Large intestine (tissue), 3 donors: ENCODE measurements around the gene FARP2. TPM values are rescaled to one million over a fixed set of nuclear protein-coding genes. Genes with fewer than 3 reads are reported as not detected.
A peak's percentile ranks its signal among the peaks of the same experiment; 100 is the strongest.
"Not testable (repeated sequence)": the region's sequence is repeated elsewhere in the genome, so short reads cannot be mapped to it uniquely, and the experiment has no call there.

Experiments
- DNase-seq, 2 donors: peaks; one replicate each; pipeline versions ENCODE4 v3.0.0 to v3.0.0-alpha.2; 2013
- H3K27ac ChIP-seq: one replicate; pipeline ENCODE4 v1.5.1; 2013; ENCODE audit warnings: low read length
- H3K27me3 ChIP-seq: 2 replicates; pipeline ENCODE4 v1.6.1; 2013; ENCODE audit warnings: low read length; ENCODE audit not compliant: control insufficient read depth, insufficient read depth
- H3K36me3 ChIP-seq: 2 replicates; pipeline ENCODE4 v1.6.1; 2013; ENCODE audit warnings: low read length; ENCODE audit not compliant: control insufficient read depth, insufficient read depth
- H3K4me1 ChIP-seq: one replicate; pipeline ENCODE4 v1.6.1; 2013; ENCODE audit warnings: low read length; ENCODE audit not compliant: control insufficient read depth, insufficient read depth
- H3K4me3 ChIP-seq: one replicate; pipeline ENCODE4 v1.5.1; 2013; ENCODE audit warnings: low read length
- H3K9me3 ChIP-seq: one replicate; pipeline ENCODE4 v1.6.1; 2013; ENCODE audit warnings: mild to moderate bottlenecking, low read depth, low read length, moderate library complexity; ENCODE audit not compliant: control insufficient read depth
- whole genome bisulfite sequencing: methylation state at CpG from one replicate; pipeline ENCODE4 v1.1.5; 2013; ENCODE audit warnings: low lambda C conversion rate; ENCODE audit not compliant: insufficient coverage; 5-methylcytosine and 5-hydroxymethylcytosine counted together
- polyA plus RNA-seq: library from polyadenylated mRNA; unstranded; fragments of 120-200 nt; gene quantifications from one replicate; pipeline ENCODE4 v1.2.1, GENCODE V29; 2013

FARP2 gene
- polyA plus RNA-seq, 1 donor = 52.6 TPM

DNA sequence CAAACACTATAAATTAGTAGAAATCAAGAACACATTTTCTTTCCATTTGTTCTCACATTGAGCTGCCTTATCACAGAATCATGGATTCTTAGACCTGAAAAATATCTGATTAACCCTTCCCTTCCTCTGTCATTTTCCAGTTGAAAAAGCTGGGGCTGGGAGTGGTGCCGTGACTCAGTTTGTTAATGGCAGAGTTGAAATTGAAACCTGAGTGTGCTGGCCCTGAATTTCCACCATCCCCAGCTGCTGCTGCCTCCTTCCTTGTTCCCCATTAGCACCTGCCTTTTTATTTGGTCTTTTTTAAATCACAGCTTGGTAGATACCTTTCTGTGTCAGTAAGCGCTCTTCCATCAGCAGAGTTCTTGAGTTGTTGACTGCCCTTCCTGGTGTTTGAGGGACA, 10.6 kb downstream of the FARP2 start:
- DNase-seq = no peak
- peaks cover 7% of the 10 kb centered on the region for H3K36me3 ChIP-seq
- H3K9me3 ChIP-seq = no peaks in the 10 kb centered on the region
- H3K27me3 ChIP-seq = no peaks in the 10 kb centered on the region
- 100% methylated on average over 1 of the region's 2 CpGs for WGBS
- H3K27ac ChIP-seq = no peak overlapping the region
- H3K4me1 ChIP-seq = no peaks in the 10 kb centered on the region
- no peak overlapping the region for H3K4me3 ChIP-seq

DNA sequence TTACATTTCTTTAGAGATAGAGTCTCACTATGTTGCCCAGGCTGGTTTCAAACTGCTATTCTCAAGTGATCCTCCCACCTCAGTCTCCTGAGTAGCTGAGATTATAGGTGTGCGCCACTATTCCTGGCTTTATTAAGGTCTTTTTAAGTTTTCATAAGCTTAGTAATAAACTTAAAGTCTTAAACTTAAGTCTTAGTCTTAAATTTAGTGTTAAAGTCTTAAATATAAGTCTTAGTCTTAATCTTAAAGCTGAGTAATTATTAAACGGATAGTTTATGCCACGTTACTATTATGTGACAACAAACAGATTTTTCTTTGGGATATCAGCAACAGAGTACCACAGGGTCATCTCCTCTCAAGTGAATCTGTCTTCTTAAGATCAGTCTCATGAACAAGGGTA, 12.6 kb downstream of the FARP2 start:
- DNase-seq = no peak
- Histone ChIP-seq H3K36me3 (peaks cover 3% of the 10 kb centered on the region), H3K4me3 (no peak overlapping the region), H3K9me3 (no peaks in the 10 kb centered on the region), H3K4me1 (peaks cover 13% of the 10 kb centered on the region), H3K27ac (no peak overlapping the region), H3K27me3 (no peaks in the 10 kb centered on the region)
- 70% methylated on average over 2 of the region's 3 CpGs for WGBS

DNA sequence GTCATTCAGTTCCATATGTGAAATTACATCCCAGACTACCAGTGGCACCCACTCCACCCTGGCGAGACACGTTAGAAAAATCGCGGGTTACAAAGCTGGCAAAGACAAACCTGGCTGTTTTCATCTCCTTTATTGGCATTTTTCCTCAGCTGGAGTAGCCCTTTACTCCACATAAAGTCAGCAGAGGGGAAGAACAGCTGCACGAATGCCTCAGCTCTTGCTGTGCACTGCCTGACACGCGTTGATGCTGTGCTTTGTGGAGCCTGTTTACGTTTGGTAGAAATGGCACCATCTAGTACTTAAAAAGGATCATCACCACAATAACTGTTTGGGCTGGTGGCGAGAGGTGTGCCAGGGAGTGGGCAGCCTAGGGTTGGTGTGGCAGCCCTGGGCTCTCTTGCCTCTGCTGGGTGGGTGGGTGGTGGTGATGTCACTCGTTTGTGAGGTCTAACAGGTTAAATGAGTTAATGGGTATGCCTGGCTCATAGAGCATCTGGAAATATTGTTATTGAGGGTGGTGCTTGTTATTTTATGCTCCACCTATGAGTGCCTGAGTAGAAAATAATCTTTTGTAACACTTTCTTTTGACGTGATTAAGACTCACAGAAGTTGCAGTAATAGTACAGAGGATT, 16.4 kb downstream of the FARP2 start:
- Histone ChIP-seq H3K27me3 (no peaks in the 10 kb centered on the region), H3K4me3 (no peak overlapping the region), H3K36me3 (peaks cover 9% of the 10 kb centered on the region), H3K27ac (peak overlapping the region; percentile 75), H3K9me3 (no peaks in the 10 kb centered on the region), H3K4me1 (peaks cover 26% of the 10 kb centered on the region)
- DNase-seq = peak in 1 of 2 donors; percentile 19
- no CpG with 5 or more reads among the region's 11 CpGs for WGBS

DNA sequence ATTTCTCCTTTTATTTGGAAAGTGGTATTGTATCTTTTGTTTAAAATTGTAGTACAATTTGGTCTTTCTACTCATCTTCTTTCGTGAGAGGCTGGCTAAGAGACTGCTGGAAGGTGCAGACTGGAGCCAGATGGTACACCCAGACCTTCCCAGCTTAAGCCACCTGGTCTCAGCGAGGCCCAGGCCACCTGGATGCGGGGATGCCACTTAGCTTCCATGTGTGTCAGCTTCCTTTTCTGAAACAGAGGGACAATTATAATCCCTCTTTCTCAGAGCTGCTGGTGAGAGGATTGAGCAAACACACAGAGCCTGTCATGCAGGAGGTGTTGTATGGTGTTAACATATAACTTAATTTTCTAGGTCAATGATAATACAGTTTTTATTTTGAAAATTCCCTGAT, 17.4 kb downstream of the FARP2 start:
- H3K4me1 ChIP-seq = peaks cover 26% of the 10 kb centered on the region
- H3K27me3 ChIP-seq = no peaks in the 10 kb centered on the region
- H3K27ac ChIP-seq = peak overlapping the region; percentile 75
- H3K36me3 ChIP-seq = peaks cover 9% of the 10 kb centered on the region
- H3K9me3 ChIP-seq = no peaks in the 10 kb centered on the region
- no peak for DNase-seq
- no peak overlapping the region for H3K4me3 ChIP-seq
- no CpG with 5 or more reads among the region's 3 CpGs for WGBS

DNA sequence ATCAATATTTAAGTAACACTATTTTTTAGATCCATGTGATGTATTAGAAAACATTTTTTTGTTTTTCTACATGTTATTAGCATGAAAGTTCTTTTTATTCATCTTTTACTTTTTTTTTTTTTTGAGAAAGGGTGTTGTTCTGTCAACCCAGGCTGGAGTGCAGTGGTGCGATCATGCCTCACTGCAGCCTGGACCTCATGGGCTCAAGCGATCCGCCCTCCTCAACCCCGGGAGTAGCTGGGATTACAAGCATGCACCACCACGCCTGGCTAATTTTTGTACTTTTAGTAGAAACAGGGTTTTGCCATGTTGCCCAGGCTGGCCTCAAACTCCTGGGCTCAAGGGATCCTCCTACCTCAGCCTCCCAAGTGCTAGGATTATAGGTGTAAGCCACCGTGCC, 17.8 kb downstream of the FARP2 start:
- Histone ChIP-seq H3K4me1 (peaks cover 26% of the 10 kb centered on the region), H3K27ac (peak overlapping the region; percentile 75)
- H3K4me3 ChIP-seq, H3K27me3 ChIP-seq, H3K36me3 ChIP-seq, H3K9me3 ChIP-seq, DNase-seq: not testable (repeated sequence)
- 75% methylated on average over 1 of the region's 6 CpGs for WGBS

DNA sequence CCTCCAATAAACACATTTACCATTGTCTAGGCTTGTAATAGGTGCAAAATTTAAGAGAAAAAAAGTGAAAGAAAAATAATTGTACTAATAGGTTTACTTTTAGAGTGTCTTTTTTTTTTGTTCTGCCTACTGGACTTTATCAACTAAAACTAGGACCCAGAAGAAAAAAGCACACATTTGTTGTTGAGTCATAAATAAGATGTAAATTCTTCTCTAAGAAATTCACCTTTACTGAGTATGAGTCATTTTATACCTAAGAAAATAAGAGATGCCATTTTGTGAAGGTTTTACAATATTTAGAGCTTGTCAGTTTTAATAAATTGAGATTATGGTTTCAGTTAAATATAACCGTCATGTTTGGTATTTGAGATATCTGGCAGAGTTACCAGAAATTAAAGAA, 19.2 kb downstream of the FARP2 start:
- WGBS = 89% methylated on average over 1 of the region's 1 CpG
- H3K27ac ChIP-seq = peak overlapping the region; percentile 75

DNA sequence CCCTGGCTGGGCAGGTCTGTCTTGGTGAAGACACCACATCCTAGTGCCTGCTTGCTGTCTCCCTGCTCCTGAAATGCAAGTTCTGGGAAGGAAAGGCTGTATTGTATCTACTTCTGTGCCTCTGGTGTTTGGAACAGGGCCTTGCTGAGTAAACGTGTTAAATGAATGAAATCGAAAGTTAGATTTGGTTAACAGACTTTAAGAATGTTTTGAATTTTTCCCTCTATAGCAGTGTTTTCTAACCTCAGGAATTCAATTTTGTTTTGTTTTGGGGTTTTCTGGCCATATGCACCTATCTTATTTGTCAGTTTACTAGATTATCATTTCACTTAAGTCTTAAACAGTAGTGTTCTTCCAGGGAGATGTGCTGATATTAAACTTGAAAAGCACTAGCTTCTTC, 20.7 kb downstream of the FARP2 start:
- Histone ChIP-seq H3K36me3 (peaks cover 20% of the 10 kb centered on the region), H3K4me3 (no peak overlapping the region), H3K27me3 (no peaks in the 10 kb centered on the region), H3K9me3 (no peaks in the 10 kb centered on the region), H3K4me1 (peaks cover 26% of the 10 kb centered on the region), H3K27ac (no peak overlapping the region)
- DNase-seq = no peak
- WGBS = 93% methylated on average over 2 of the region's 2 CpGs

More for the DNA sequence above, 19.2 kb downstream of the FARP2 start:
- Histone ChIP-seq H3K4me1 (peaks cover 26% of the 10 kb centered on the region), H3K27me3 (no peaks in the 10 kb centered on the region), H3K4me3 (no peak overlapping the region), H3K9me3 (no peaks in the 10 kb centered on the region), H3K36me3 (peaks cover 15% of the 10 kb centered on the region)
- no peak for DNase-seq

DNA sequence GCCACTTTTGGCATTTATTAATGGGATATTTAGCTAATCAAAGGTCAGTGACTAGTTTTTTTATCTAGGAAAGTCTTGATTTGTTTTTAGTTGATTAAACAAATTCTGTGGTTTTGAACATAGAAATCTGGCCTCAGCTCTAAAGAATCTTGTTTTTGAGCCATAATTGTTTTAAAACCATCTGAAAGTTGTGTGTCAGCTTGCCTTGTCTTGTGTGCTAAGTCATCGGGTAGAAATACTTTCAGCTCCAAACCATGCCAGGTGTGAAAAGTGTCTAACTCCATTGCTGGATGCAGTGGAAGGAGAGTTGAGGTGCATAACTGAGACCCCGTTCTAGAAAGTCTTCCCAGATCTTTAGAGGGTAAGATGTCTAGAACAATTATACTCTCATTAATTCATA, 22.7 kb downstream of the FARP2 start:
- Histone ChIP-seq H3K4me3 (no peak overlapping the region), H3K4me1 (peaks cover 12% of the 10 kb centered on the region), H3K27me3 (no peaks in the 10 kb centered on the region), H3K27ac (no peak overlapping the region), H3K9me3 (no peaks in the 10 kb centered on the region), H3K36me3 (peaks cover 26% of the 10 kb centered on the region)
- no peak for DNase-seq
- WGBS = no CpG with 5 or more reads among the region's 2 CpGs

DNA sequence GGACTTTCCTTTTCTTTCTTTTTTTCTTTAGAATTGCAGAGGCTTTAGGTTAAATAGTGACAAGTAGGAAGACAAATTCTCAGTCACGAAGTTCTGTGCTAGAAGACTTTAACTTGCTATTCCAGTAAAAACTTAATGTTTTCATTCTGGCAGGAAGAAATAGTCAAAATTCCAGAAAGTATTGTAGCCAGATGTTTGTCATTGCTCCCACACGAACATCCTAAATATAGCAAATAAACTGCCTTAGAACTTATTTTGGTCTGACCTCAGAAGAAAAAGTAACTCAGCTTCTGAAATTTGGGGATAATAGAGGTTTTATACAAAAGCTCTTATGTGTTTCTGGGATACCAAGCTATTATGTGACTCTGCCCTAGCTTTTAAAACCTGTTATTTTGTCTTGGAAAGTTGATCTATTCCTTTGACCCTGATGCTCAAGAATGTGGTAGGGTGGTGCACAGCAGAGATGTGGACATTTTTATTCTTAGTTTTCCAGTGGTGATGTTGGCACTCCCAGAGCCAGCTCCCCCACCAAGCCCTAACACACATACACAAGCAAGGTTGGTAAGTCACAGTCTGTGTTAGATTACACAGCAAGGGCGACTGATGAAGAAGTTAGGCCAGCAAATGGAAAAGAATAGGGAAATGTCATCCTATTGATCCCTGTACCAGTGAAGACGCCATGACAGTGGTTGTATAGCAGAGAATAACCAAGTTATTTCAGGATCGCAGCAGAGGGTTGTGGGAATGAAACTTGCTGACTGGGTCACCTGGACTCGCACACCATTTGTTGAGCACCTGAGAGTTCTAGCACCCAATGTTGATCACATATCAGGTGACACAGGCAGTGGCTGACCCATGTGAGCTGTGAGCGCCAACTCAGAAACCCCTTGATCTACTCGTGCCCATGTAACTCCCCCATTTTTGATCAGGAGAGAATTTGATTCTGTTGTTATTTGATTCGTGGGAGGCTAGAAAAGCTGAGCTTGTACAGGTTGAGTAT, 23.7 kb downstream of the FARP2 start:
- no peak for DNase-seq
- 100% methylated on average over 1 of the region's 9 CpGs for WGBS

DNA sequence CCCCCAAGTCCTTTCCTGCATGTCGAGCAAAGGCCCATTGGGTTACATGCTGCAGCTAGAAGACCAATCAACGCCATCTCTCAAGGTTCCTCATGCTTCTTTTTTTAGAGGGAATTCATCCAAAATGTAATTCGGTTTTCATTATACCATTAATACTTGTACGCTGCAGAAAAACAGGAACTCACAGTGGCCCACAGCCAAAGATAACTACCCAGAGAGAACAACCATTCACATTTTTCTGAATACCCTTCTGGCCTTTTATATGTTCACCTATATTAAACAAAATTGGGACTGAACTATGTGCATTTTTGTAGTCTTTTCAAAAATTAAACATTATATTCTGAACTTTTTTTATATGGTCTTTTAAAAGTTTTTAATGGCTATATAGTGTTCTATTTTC, 25.8 kb downstream of the FARP2 start:
- H3K9me3 ChIP-seq = no peaks in the 10 kb centered on the region
- peaks cover 17% of the 10 kb centered on the region for H3K36me3 ChIP-seq
- H3K4me1 ChIP-seq = no peaks in the 10 kb centered on the region
- WGBS = 93% methylated on average over 3 of the region's 4 CpGs
- no peaks in the 10 kb centered on the region for H3K27me3 ChIP-seq
- no peak overlapping the region for H3K4me3 ChIP-seq
- no peak overlapping the region for H3K27ac ChIP-seq
- no peak for DNase-seq

More for the DNA sequence above, 23.7 kb downstream of the FARP2 start:
- Histone ChIP-seq H3K4me3 (no peak overlapping the region), H3K27ac (no peak overlapping the region), H3K9me3 (no peaks in the 10 kb centered on the region), H3K4me1 (peaks cover 4% of the 10 kb centered on the region), H3K27me3 (no peaks in the 10 kb centered on the region), H3K36me3 (peaks cover 26% of the 10 kb centered on the region)
